HUES64 (cell line): ENCODE results near the gene CDH20.

Experiments used
- H3K27ac ChIP-seq: 2 replicates; pipeline ENCODE4 v1.7.0; 2013; ENCODE audit warnings: low read depth, low read length, inconsistent platforms
- H3K27me3 ChIP-seq: 2 replicates; pipeline ENCODE4 v1.6.1; 2013; ENCODE audit warnings: mild to moderate bottlenecking, low read length; ENCODE audit not compliant: insufficient read depth
- H3K36me3 ChIP-seq: 2 replicates; pipeline ENCODE4 v1.6.1; 2013; ENCODE audit warnings: mild to moderate bottlenecking, low read length; ENCODE audit not compliant: insufficient read depth
- H3K4me1 ChIP-seq: 2 replicates; pipeline ENCODE4 v1.6.1; 2013; ENCODE audit warnings: mild to moderate bottlenecking, low read length, moderate library complexity; ENCODE audit not compliant: insufficient read depth
- H3K4me3 ChIP-seq: 2 replicates; pipeline ENCODE4 v1.5.1; 2013; ENCODE audit warnings: mild to moderate bottlenecking, low read length, moderate library complexity
- H3K9ac ChIP-seq: 2 replicates; pipeline ENCODE4 v1.6.1; 2013; ENCODE audit warnings: mild to moderate bottlenecking, low read depth, low read length
- H3K9me3 ChIP-seq: 2 replicates; pipeline ENCODE4 v1.6.1; 2013; ENCODE audit warnings: low read depth, low read length; ENCODE audit not compliant: insufficient read depth
- WGBS: fragments of 150-250, 120-280 bp; methylation state at CpG from one replicate; pipeline ENCODE4 v1.1.7; 2013; ENCODE audit warnings: missing lambda C conversion rate; 5-methylcytosine and 5-hydroxymethylcytosine counted together

The CDH20 gene

GRCh38 chr18:61432590-61432989 lies 99.4 kb downstream of the CDH20 start:
- H3K27me3 ChIP-seq: no peaks in the 10 kb centered on the region
- 79% methylated on average over 1 of the region's 1 CpG for WGBS
- no peaks in the 10 kb centered on the region for H3K9me3 ChIP-seq
- no peak overlapping the region for H3K27ac ChIP-seq
- H3K9ac ChIP-seq: no peak overlapping the region
- H3K36me3 ChIP-seq: no peaks in the 10 kb centered on the region
- no peaks in the 10 kb centered on the region for H3K4me1 ChIP-seq
- no peak overlapping the region for H3K4me3 ChIP-seq

DNA sequence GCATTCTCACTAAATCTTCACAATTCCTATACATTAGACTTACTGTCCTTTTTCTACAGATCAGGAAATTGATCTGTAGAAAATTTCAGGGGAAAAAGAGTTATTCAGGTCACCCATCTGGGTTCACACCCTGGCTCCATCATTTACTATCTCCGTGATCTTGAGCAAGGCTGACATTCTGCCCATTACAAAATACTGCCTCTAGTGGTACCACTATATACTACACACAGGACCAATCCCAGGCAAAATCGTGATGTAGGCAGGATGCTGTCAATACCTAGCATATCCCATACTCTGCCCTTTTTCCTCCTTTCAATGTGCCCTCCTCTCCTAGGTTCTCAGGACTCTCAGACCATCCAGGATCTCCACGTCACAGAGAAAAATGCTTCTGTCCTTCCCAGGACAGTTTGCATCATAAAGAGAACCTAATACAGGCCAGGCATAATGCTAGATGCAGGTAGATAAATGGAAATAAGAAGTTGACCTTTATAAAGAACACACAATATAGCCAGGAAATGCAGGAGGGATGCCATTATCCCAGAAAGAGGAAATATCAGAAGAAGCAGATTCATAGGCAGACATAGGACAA lies 101.9 kb downstream of the CDH20 start:
- H3K27ac ChIP-seq: no peak overlapping the region
- H3K9me3 ChIP-seq: no peaks in the 10 kb centered on the region
- no peak overlapping the region for H3K9ac ChIP-seq
- no peaks in the 10 kb centered on the region for H3K27me3 ChIP-seq
- H3K4me1 ChIP-seq: no peaks in the 10 kb centered on the region
- no peaks in the 10 kb centered on the region for H3K36me3 ChIP-seq
- 47% methylated on average over 3 of the region's 3 CpGs for WGBS
- H3K4me3 ChIP-seq: no peak overlapping the region

- Histone ChIP-seq H3K4me1 (no peaks in the 10 kb centered on the region), H3K9ac (no peak overlapping the region), H3K27me3 (no peaks in the 10 kb centered on the region), H3K4me3 (no peak overlapping the region), H3K36me3 (no peaks in the 10 kb centered on the region), H3K9me3 (no peaks in the 10 kb centered on the region), H3K27ac (no peak overlapping the region)
- 89% methylated on average over 5 of the region's 5 CpGs for WGBS
Measured at GRCh38 chr18:61443081-61443725, 110.0 kb downstream of the CDH20 start.

DNA sequence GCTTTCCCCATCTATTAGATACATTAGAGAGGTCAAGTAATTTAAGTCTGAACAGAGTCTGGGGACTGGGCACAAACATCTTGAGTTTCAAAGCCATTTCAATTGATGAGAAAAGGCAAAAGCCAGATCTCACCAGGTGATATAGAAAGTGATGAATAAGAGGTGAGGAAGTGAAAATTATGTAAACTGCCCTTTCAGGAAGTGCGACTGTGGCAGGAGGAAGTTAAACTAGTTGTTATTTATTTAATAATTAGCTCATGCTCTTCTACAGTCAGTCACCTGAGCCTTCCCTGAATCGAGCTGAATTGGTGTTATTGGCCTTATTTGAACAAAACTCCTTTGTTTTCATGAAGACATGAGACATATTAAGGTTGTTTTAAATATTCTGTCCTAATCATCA lies 115.1 kb downstream of the CDH20 start:
- H3K9me3 ChIP-seq: no peaks in the 10 kb centered on the region
- H3K4me3 ChIP-seq: no peak overlapping the region
- H3K9ac ChIP-seq: no peak overlapping the region
- H3K36me3 ChIP-seq: no peaks in the 10 kb centered on the region
- 100% methylated on average over 2 of the region's 2 CpGs for WGBS
- no peak overlapping the region for H3K27ac ChIP-seq
- H3K27me3 ChIP-seq: no peaks in the 10 kb centered on the region
- no peaks in the 10 kb centered on the region for H3K4me1 ChIP-seq

DNA sequence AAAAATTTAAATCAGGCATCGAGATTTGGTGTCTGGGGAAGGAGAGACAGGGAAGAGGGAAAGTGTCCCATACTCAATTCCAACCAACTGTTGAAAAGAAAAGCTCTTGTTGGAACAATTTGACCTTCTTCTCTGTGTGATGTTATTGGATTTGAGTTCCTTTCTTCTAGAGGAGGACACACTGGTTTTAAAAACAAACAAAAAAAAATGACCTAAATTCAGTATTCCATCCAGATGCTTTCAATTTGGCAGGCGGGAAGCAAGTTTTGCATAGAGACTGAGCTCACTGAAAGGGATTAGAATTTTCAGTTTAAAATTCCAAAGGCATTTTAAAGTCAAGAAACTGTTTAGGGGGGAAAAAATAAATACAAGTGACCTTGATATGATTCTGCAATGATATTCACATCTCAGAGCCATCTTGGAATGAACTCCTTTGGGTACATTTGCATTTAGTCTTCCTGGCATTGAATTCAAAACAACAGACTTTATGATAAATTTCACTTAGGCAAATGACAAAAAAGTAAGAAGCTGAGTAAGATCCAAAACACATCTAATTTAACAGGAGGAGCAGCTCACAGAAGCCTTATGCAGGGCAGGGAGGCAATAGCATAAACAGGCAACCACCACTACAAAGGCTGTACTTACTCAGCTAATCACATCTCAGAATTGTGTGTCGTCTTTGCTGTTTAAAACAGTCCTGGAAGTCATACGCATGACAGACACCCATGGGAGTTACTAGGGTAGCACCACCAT lies 126.8 kb downstream of the CDH20 start:
- H3K4me3 ChIP-seq: no peak overlapping the region
- H3K9me3 ChIP-seq: no peaks in the 10 kb centered on the region
- peaks cover 4% of the 10 kb centered on the region; the same call in 1 of the 2 replicates for H3K4me1 ChIP-seq
- H3K27me3 ChIP-seq: no peaks in the 10 kb centered on the region
- no peaks in the 10 kb centered on the region for H3K36me3 ChIP-seq
- 96% methylated on average over 3 of the region's 4 CpGs for WGBS
- H3K27ac ChIP-seq: no peak overlapping the region
- H3K9ac ChIP-seq: no peak overlapping the region

DNA sequence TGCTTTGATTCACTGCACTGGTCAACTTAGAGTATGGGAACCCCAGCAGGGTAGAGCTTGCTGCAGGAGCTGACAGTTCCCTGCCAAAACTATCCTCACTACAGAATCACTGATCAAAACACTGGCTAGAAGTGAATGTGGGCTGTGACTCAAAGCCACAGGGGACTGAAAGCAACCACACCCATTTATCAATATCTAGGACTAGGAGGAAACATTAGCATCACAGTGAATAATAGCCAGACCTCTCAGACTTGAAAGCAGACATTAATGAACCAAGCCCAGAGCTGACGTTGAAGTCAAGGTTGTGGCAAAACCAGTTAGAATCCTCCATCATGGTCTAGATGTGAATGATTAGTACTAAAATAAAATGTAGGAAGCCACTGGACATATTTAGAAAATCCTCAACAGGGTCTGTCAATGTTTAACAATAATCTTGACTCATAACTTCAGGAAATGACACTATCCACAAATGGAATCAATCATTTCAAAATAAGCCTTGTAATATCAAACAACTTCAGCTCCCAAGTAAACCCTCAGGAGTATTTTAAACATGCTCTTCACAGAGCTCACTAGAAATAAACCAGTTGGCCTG lies 131.4 kb downstream of the CDH20 start:
- H3K27me3 ChIP-seq: no peaks in the 10 kb centered on the region
- H3K27ac ChIP-seq: no peak overlapping the region
- H3K4me1 ChIP-seq: no peaks in the 10 kb centered on the region
- H3K9me3 ChIP-seq: no peaks in the 10 kb centered on the region
- WGBS: 100% methylated on average over 1 of the region's 1 CpG
- H3K9ac ChIP-seq: no peak overlapping the region
- no peaks in the 10 kb centered on the region for H3K36me3 ChIP-seq
- H3K4me3 ChIP-seq: no peak overlapping the region

GRCh38 chr18:61466736-61467135 lies 133.5 kb downstream of the CDH20 start:
- WGBS: 89% methylated on average over 3 of the region's 3 CpGs

GRCh38 chr18:61470031-61470674 lies 136.9 kb downstream of the CDH20 start:
- Histone ChIP-seq H3K9me3 (no peaks in the 10 kb centered on the region), H3K4me3 (no peak overlapping the region), H3K27ac (no peak overlapping the region), H3K4me1 (peaks cover 10% of the 10 kb centered on the region; the same call in 1 of the 2 replicates), H3K27me3 (no peaks in the 10 kb centered on the region), H3K9ac (no peak overlapping the region), H3K36me3 (no peaks in the 10 kb centered on the region)
- 92% methylated on average over 16 of the region's 16 CpGs for WGBS

More at GRCh38 chr18:61466736-61467135, 133.5 kb downstream of the CDH20 start:
- Histone ChIP-seq H3K4me1 (peaks cover 3% of the 10 kb centered on the region; the same call in 1 of the 2 replicates), H3K27ac (no peak overlapping the region), H3K9ac (no peak overlapping the region), H3K9me3 (no peaks in the 10 kb centered on the region), H3K36me3 (no peaks in the 10 kb centered on the region), H3K27me3 (no peaks in the 10 kb centered on the region), H3K4me3 (no peak overlapping the region)

DNA sequence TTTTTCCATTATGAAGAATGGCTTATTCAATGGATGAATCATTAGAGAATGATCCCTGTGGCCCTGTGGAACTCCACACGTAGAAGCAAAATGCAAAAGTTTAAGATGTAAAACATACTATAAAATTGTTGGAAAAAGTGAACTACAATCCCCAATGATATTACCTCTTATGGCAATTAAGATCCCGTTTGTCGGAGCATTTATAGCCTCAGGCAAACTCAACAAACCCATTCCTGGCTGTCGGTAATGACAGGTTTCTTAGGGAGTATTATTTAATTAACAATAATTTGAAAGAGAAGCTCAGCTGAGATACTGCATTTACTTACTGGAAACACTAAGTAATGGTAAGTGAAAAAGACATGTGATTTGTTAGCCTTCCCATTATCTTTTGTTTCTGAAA lies 138.3 kb downstream of the CDH20 start:
- Histone ChIP-seq H3K36me3 (no peaks in the 10 kb centered on the region), H3K27me3 (no peaks in the 10 kb centered on the region), H3K4me3 (no peak overlapping the region), H3K9me3 (no peaks in the 10 kb centered on the region), H3K4me1 (peaks cover 10% of the 10 kb centered on the region; the same call in 1 of the 2 replicates), H3K27ac (no peak overlapping the region), H3K9ac (no peak overlapping the region)
- WGBS: no CpG with 5 or more reads among the region's 4 CpGs

GRCh38 chr18:61471942-61472341 lies 138.7 kb downstream of the CDH20 start:
- Histone ChIP-seq H3K27ac (no peak overlapping the region), H3K9ac (0 out of 2 replicates have a peak overlapping the region, but pooled peaks have one; percentile 27), H3K36me3 (no peaks in the 10 kb centered on the region), H3K4me1 (peaks cover 10% of the 10 kb centered on the region; the same call in 1 of the 2 replicates), H3K27me3 (no peaks in the 10 kb centered on the region), H3K4me3 (peak overlapping the region; percentile 23; the same call in 1 of the 2 replicates), H3K9me3 (no peaks in the 10 kb centered on the region)
- WGBS: 84% methylated on average over 5 of the region's 5 CpGs
